Lung (tissue), 12 donors: ENCODE results near the gene PIAS3. TPM values are rescaled to one million over a fixed set of nuclear protein-coding genes. Genes with fewer than 3 reads are reported as not detected.

Experiments
- ATAC-seq: fragments of 200-7000 bp; cut with Tn5 transposase; one replicate; pipeline ENCODE4 v1.9.1; 2020; ENCODE audit warnings: moderate number of reproducible peaks; ENCODE audit not compliant: insufficient read depth, low FRiP score
- DNase-seq, 3 donors: peaks; one replicate each; pipeline ENCODE4 v3.0.0-alpha.2; 2013 to 2017
- H3K27ac ChIP-seq, 2 donors: one replicate each; pipeline ENCODE4 v1.5.1; 2013; ENCODE audit warnings: mild to moderate bottlenecking in 2 of 2, moderate library complexity in 2 of 2, control low read depth in 1 of 2, inconsistent platforms in 1 of 2, low read depth in 1 of 2, low read length in 1 of 2
- H3K27me3 ChIP-seq, 3 donors: one replicate each; pipeline ENCODE4 v1.5.1; 2013; ENCODE audit warnings: low read length in 2 of 3; ENCODE audit not compliant: control insufficient read depth in 3 of 3, insufficient read depth in 3 of 3
- H3K36me3 ChIP-seq, 4 donors: one replicate each; pipeline ENCODE4 v1.5.1; 2013; ENCODE audit warnings: low read length in 4 of 4, mild to moderate bottlenecking in 1 of 4, moderate library complexity in 1 of 4; ENCODE audit not compliant: control insufficient read depth in 4 of 4, insufficient read depth in 4 of 4
- H3K4me1 ChIP-seq, 5 donors: one replicate each; pipeline ENCODE4 v1.5.1; 2013; ENCODE audit warnings: low read length in 5 of 5, mild to moderate bottlenecking in 2 of 5, moderate library complexity in 1 of 5; ENCODE audit not compliant: control insufficient read depth in 5 of 5, insufficient read depth in 5 of 5
- H3K4me3 ChIP-seq: one replicate; pipeline ENCODE4 v1.5.1; 2013; ENCODE audit warnings: mild to moderate bottlenecking, control low read depth, moderate library complexity
- H3K9ac ChIP-seq, 2 donors: one replicate each; pipeline ENCODE4 v1.5.1; 2013; ENCODE audit warnings: low read length in 2 of 2, control low read depth in 1 of 2; ENCODE audit not compliant: insufficient read depth in 1 of 2
- H3K9me3 ChIP-seq, 4 donors: one replicate each; pipeline ENCODE4 v1.5.1; 2013; ENCODE audit warnings: low read length in 3 of 4, mild to moderate bottlenecking in 1 of 4, moderate library complexity in 1 of 4; ENCODE audit not compliant: control insufficient read depth in 4 of 4, insufficient read depth in 3 of 4
- WGBS, 2 donors: extraction: QIAGEN DNeasy Blood & Tissue Kit; methylation state at CpG; one replicate each; pipeline ENCODE4 v1.1.7; 2013; 5-methylcytosine and 5-hydroxymethylcytosine counted together
- polyA plus RNA-seq, 2 donors: library from polyadenylated mRNA; stranded (reverse); fragments of 200-250 nt; gene quantifications; one replicate each; pipeline ENCODE4 v1.2.1, GENCODE V29; 2013
- total RNA-seq, 2 donors: library from RNA; depleted of rRNA in 1 of 2; stranded (reverse); fragments of >200 nt in 1 of 2; gene quantifications; one replicate each; pipeline ENCODE4 v1.2.1, GENCODE V29; 2014 to 2021
- TF ChIP-seq, protein P1 (sequence below): IDR thresholded peaks from 2 replicates; pipeline ENCODE4 v1.5.1; 2012; ENCODE audit warnings: mild to moderate bottlenecking; ENCODE audit errors: control extremely low read depth, extremely low read depth
- donor health status: control.
- donor health status: control.
- donor health status: Bipolar disorder and iron deficiency.
- donor health status: healthy.
- donor health status: DM: yes; HTN: yes; CAD: no.

The PIAS3 gene
- total and polyA plus RNA-seq, 4 donors, result 23.5 to 54.9 (median 29.2) TPM

DNA sequence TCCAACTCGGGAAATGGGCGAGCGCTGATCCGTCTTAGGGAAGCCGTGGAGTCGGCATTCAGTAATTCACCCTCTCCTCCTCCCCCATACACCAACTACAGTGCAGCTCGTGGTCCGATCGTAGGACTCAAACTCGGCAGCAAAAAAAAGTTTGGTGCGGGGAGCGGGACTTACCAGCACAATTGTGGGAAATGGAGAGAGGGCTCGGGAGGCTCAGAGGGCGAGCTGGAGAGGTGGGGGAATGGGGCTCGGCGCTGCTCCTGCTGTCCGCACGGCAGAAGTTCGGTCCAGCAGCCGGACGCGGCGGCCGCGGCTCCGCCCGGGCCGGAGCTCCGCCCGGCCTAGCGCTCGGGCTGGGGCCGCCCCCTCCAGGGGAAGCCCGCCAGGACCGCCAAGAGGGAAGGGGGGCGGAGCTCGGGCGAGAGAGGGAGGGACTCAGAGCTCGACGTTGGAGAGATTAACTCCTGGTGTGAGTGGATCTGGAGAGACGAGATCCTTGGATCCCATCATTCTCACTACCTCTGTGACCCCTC lies 676 bp upstream of the PIAS3 start:
- Histone ChIP-seq H3K27me3 (no peaks in the 10 kb centered on the region), H3K4me1 (peaks cover 0 to 18% (median 0%) of the 10 kb centered on the region in 5 donors), H3K9ac (peak overlapping the region; percentile 32 to 73), H3K27ac (peak overlapping the region; percentile 82 to 96), H3K4me3 (peak overlapping the region; percentile 92), H3K9me3 (no peaks in the 10 kb centered on the region), H3K36me3 (peaks cover 10 to 20% (median 17%) of the 10 kb centered on the region in 4 donors)
- ATAC-seq (peak; percentile 89), DNase-seq (peak; percentile 94 to 97 (median 95))
- TF ChIP-seq, protein P1, sequence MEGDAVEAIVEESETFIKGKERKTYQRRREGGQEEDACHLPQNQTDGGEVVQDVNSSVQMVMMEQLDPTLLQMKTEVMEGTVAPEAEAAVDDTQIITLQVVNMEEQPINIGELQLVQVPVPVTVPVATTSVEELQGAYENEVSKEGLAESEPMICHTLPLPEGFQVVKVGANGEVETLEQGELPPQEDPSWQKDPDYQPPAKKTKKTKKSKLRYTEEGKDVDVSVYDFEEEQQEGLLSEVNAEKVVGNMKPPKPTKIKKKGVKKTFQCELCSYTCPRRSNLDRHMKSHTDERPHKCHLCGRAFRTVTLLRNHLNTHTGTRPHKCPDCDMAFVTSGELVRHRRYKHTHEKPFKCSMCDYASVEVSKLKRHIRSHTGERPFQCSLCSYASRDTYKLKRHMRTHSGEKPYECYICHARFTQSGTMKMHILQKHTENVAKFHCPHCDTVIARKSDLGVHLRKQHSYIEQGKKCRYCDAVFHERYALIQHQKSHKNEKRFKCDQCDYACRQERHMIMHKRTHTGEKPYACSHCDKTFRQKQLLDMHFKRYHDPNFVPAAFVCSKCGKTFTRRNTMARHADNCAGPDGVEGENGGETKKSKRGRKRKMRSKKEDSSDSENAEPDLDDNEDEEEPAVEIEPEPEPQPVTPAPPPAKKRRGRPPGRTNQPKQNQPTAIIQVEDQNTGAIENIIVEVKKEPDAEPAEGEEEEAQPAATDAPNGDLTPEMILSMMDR, result no peak
- WGBS, 2 donors, result 0% methylated on average over 40 to 41 of the region's 41 CpGs

DNA sequence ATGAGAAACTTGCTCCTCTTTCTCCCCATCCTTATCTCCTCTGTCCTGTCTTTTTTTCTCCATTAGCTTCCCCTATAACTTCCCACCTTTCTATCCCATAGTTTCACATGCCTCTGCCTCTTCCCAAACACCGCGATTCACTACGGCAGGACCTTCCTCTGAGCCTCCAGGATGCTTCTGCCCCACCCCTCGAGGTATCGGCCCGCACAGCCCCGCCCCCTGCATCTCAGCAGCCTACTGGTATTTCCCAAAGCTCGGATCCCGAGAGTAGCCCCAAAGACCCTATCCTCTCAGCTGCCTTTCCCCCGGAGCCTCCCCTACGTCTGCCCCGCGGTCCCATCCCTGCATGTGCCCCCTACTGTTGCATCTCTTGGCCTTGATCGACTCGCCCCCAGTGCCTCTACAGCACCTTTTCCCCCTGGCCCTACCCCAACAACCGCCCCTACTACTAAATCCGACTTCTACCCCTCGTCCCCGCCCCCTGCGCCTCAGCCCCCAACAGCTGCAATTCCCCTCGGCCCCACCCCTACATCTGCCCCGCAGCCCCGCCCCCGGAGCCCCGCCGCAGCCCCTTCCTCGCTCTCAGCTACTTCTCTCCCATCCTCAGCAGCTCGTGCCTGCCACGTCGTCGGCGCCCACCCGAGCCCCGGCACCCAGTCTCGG lies 512 bp downstream of the PIAS3 start:
- H3K4me1 ChIP-seq, result peaks cover 0 to 18% (median 0%) of the 10 kb centered on the region in 5 donors
- TF ChIP-seq, protein P1, result no peak
- H3K4me3 ChIP-seq, result peak overlapping the region; percentile 92
- H3K27ac ChIP-seq, result peak overlapping the region; percentile 91 to 96
- no peak overlapping the region for H3K9ac ChIP-seq
- H3K9me3 ChIP-seq, result no peaks in the 10 kb centered on the region
- DNase-seq (peak in 1 of 3 donors; percentile 56), ATAC-seq (peak; percentile 2)
- 1% methylated on average over 35 of the region's 35 CpGs for WGBS, 2 donors
- H3K36me3 ChIP-seq, result peaks cover 17 to 29% (median 22%) of the 10 kb centered on the region in 4 donors
- H3K27me3 ChIP-seq, result no peaks in the 10 kb centered on the region

DNA sequence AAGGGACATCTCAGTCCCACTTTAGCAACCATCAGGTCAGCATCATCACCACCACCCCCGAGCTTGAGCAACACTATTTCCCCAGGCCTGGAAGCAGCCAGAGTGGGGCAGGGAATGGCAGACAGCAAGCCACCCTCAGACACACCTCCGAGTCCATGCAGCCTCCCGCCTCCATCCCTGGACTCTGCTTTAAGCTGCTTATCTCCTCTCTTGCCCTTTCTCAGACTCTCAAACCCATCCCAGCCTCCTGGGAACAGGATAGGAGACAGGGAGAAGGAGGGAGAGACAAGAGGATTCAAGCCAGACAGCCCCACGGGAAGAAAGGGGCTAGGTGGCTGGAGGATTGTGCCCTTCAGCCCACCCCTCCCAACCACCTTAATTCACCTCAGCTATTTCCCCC lies 1.7 kb downstream of the PIAS3 start:
- Histone ChIP-seq H3K27me3 (no peaks in the 10 kb centered on the region), H3K27ac (no peak overlapping the region), H3K9me3 (no peaks in the 10 kb centered on the region), H3K9ac (no peak overlapping the region), H3K4me1 (peaks cover 0 to 18% (median 0%) of the 10 kb centered on the region in 5 donors), H3K36me3 (peaks cover 20 to 32% (median 28%) of the 10 kb centered on the region in 4 donors), H3K4me3 (no peak overlapping the region)
- DNase-seq (no peak), ATAC-seq (no peak)
- 79 to 87% methylated on average over 3 to 4 of the region's 4 CpGs for WGBS, 2 donors
- TF ChIP-seq, protein P1, result no peak
